GM12878 (cell line): ENCODE data around the gene GLP1R. TPM values are rescaled to one million over a fixed set of nuclear protein-coding genes. Genes with fewer than 3 reads are reported as not detected.

Experiments
- ATAC-seq: fragments of 200-7000 bp; cut with Tn5 transposase; 3 replicates; pipeline ENCODE4 v1.9.1; 2020; ENCODE audit warnings: mild to moderate bottlenecking, moderate library complexity
- BruUV-seq: library from RNA; stranded (reverse); fragments of 400-500 nt; replicated peaks from 2 replicates; lab custom pipeline; 2021; lab: Mats Ljungman, UMichigan
- CTCF ChIA-PET: fragments of 300-600 bp; sonication (Branson Sonifier 250); formaldehyde crosslinking; extraction: SDS; loops from one replicate; lab custom pipeline; 2021; ENCODE audit warnings: inconsistent platforms; lab: Yijun Ruan, JAX
- POLR2A ChIA-PET: fragments of 350-600 bp; formaldehyde crosslinking; extraction: SDS; loops from one replicate; lab custom pipeline; 2021; ENCODE audit warnings: inconsistent platforms; lab: Charles Lee
- RAD21 ChIA-PET: fragments of 300-600 bp; sonication (Branson Sonifier 250); formaldehyde crosslinking; loops from one replicate; lab custom pipeline; 2023; ENCODE audit warnings: antibody characterized with exemption; ENCODE audit not compliant: unreplicated experiment; lab: Charles Lee
- SMC1A ChIA-PET: fragments of 300-600 bp; sonication (Branson Sonifier 250); formaldehyde crosslinking; loops from one replicate; lab custom pipeline; 2023; ENCODE audit not compliant: unreplicated experiment, uncharacterized antibody; lab: Charles Lee
- DNase-seq: peaks from one replicate; pipeline ENCODE4 v3.0.0-alpha.2; 2011; ENCODE audit warnings: low read depth, low spot score
- FAIRE-seq: peaks from 3 replicates; lab custom pipeline; 2011; peaks lifted over from hg19 to GRCh38; lab: Jason Lieb, UNC
- H2AFZ ChIP-seq: 2 replicates; pipeline ENCODE4 v1.6.0; 2011; ENCODE audit warnings: low read depth, low read length, control low read depth; ENCODE audit not compliant: control insufficient read depth
- H3K27ac ChIP-seq: 2 replicates; pipeline ENCODE4 v1.5.1; 2011; ENCODE audit warnings: control low read depth; ENCODE audit not compliant: control insufficient read depth, insufficient read depth
- H3K27me3 ChIP-seq, 2 experiments: replicated peaks in 1 of 2; 2 replicates each; pipeline versions ENCODE4 v1.6.0 to v1.6.1; 2011; ENCODE audit warnings: low read length in 1 of 2; ENCODE audit not compliant: control insufficient read depth in 2 of 2, insufficient read depth in 2 of 2
- H3K36me3 ChIP-seq, 2 experiments: 2 replicates each; pipeline ENCODE4 v1.5.1; 2011; ENCODE audit warnings: low read length in 1 of 2; ENCODE audit not compliant: control insufficient read depth in 2 of 2, insufficient read depth in 2 of 2
- H3K4me1 ChIP-seq: 2 replicates; pipeline ENCODE4 v1.6.1; 2011; ENCODE audit warnings: mild to moderate bottlenecking, low read length, moderate library complexity, mixed read lengths; ENCODE audit not compliant: control insufficient read depth, insufficient read depth
- H3K4me2 ChIP-seq: 2 replicates; pipeline ENCODE4 v1.6.0; 2011; ENCODE audit warnings: control low read depth; ENCODE audit not compliant: control insufficient read depth, insufficient read depth
- H3K4me3 ChIP-seq: fragments of 200-600 bp; sonication (generic); 2 replicates; pipeline ENCODE4 v1.5.1; 2016
- H3K79me2 ChIP-seq: 2 replicates; pipeline ENCODE4 v1.6.0; 2011; ENCODE audit warnings: low read length; ENCODE audit not compliant: control insufficient read depth, insufficient read depth
- H3K9ac ChIP-seq: 2 replicates; pipeline ENCODE4 v1.8.0; 2011; ENCODE audit warnings: low read length, control low read depth, mixed read lengths; ENCODE audit not compliant: control insufficient read depth, insufficient read depth
- H3K9me3 ChIP-seq: replicated peaks from 3 replicates; pipeline ENCODE4 v1.5.1; 2011; ENCODE audit warnings: mild to moderate bottlenecking, low read length; ENCODE audit not compliant: control insufficient read depth, insufficient read depth
- H4K20me1 ChIP-seq: 2 replicates; pipeline ENCODE4 v1.6.0; 2011; ENCODE audit not compliant: control insufficient read depth, insufficient read depth
- ASH2L ChIP-seq: fragments of 300-600, 200-600 bp; sonication (generic); IDR thresholded peaks from 2 replicates; pipeline ENCODE4 v1.6.1; 2017; ENCODE audit warnings: low read depth, mild to moderate bottlenecking, borderline replicate concordance
- BCL3 ChIP-seq: IDR thresholded peaks from 2 replicates; pipeline ENCODE4 v1.6.1; 2011; ENCODE audit warnings: borderline replicate concordance, low read depth, mild to moderate bottlenecking, moderate library complexity, low read length; ENCODE audit not compliant: insufficient read depth, poor library complexity, severe bottlenecking
- CTCF ChIP-seq, 3 experiments: IDR thresholded peaks in 2 of 3; conservative IDR thresholded peaks in 1 of 3; 2 replicates each; pipeline ENCODE4 v1.5.1; 2011; ENCODE audit warnings: low read depth in 3 of 3, low read length in 3 of 3, mild to moderate bottlenecking in 3 of 3, control low read depth in 2 of 3, moderate library complexity in 2 of 3, inconsistent platforms in 1 of 3, mixed read lengths in 1 of 3; ENCODE audit not compliant: control insufficient read depth in 2 of 3, insufficient read depth in 1 of 3; ENCODE audit errors: extremely low read depth in 1 of 3
- KAT2A ChIP-seq: conservative IDR thresholded peaks from 2 replicates; pipeline ENCODE4 v1.6.1; 2011; ENCODE audit warnings: low read depth, low read length; ENCODE audit not compliant: control insufficient read depth
- MTA3 ChIP-seq: IDR thresholded peaks from 2 replicates; pipeline ENCODE4 v1.6.1; 2012; ENCODE audit warnings: low read length, inconsistent platforms, borderline replicate concordance
- RAD21 ChIP-seq: IDR thresholded peaks from 2 replicates; pipeline ENCODE4 v1.6.1; 2011; ENCODE audit warnings: mild to moderate bottlenecking, low read depth, low read length, moderate library complexity; ENCODE audit not compliant: insufficient read depth
- STAT1 ChIP-seq: fragments of 450-650 bp; conservative IDR thresholded peaks from 2 replicates; pipeline ENCODE4 v1.6.1; 2014; ENCODE audit warnings: antibody characterized with exemption, mild to moderate bottlenecking
- SUPT20H ChIP-seq: IDR thresholded peaks from 2 replicates; pipeline ENCODE4 v1.6.1; 2011; ENCODE audit warnings: low read depth, mild to moderate bottlenecking, low read length, moderate library complexity, borderline replicate concordance; ENCODE audit not compliant: control insufficient read depth
- YBX1 ChIP-seq: fragments of 450-650 bp; IDR thresholded peaks from 2 replicates; pipeline ENCODE4 v1.6.1; 2016; ENCODE audit warnings: antibody characterized with exemption
- ZNF24 ChIP-seq: fragments of 450-650 bp; IDR thresholded peaks from 2 replicates; pipeline ENCODE4 v1.6.1; 2017; ENCODE audit warnings: antibody characterized with exemption, mild to moderate bottlenecking
- ZZZ3 ChIP-seq: IDR thresholded peaks from 2 replicates; pipeline ENCODE4 v1.6.1; 2011; ENCODE audit warnings: low read depth; ENCODE audit not compliant: control insufficient read depth, insufficient read length
- WGBS: methylation state at CpG from one replicate; pipeline ENCODE4 v1.1.6; 2016; ENCODE audit warnings: low lambda C conversion rate; ENCODE audit not compliant: insufficient replicate concordance, insufficient coverage; ENCODE audit errors: missing lambda C conversion rate; 5-methylcytosine and 5-hydroxymethylcytosine counted together
- in situ Hi-C: fragments of 300-500 bp; cut with MboI; formaldehyde crosslinking; loops from 9 replicates; pipeline ENCODE4 v1.14.3; 2018; ENCODE audit warnings: mixed read lengths
- intact Hi-C: fragments of 100-400 bp; cut with micrococcal nuclease; formaldehyde crosslinking; loops from one replicate; pipeline ENCODE4 v1.14.2; 2022; ENCODE audit not compliant: unreplicated experiment
- polyA plus RNA-seq, 11 experiments: library from polyadenylated mRNA; depleted of rRNA in 4 of 11; unstranded in 6 of 11; stranded (reverse) in 5 of 11; fragments of >200 nt; fragmentation: Nextera tagmentation in 4 of 11; fragmentation: Illumina TruSeq in 1 of 11; extraction: Ambion mirVana in 4 of 11; extraction: Trizol in 1 of 11; gene quantifications; 1 replicate in 1 of 11; 2 replicates in 10 of 11; pipeline versions ENCODE4 v1.2.1 to v1.2.3, GENCODE V29; 2011 to 2016; ENCODE audit warnings: inconsistent platforms in 2 of 11, missing spikeins in 2 of 11, low read depth in 1 of 11
- total RNA-seq, 4 experiments: library from RNA; depleted of rRNA in 3 of 4; stranded (reverse); fragments of >200 nt in 3 of 4; fragmentation: Illumina TruSeq in 1 of 4; extraction: Trizol in 1 of 4; gene quantifications; 2 replicates each; pipeline versions ENCODE4 v1.2.1 to v1.2.3, GENCODE V29; 2013 to 2021

GLP1R gene
- total and polyA plus RNA-seq, 10 of the 15 experiments (the other 5 are each of a cell fraction or from before 2014, with no cell fraction given): 0.01 TPM; not detected in 9

GRCh38 chr6:39060467-39061160 lies 12.0 kb downstream of the GLP1R start (continued):
- TF ChIP-seq KAT2A: no peak
- TF ChIP-seq SUPT20H: no peak
- no peak for TF ChIP-seq CTCF (IDR thresholded peaks at IDR 0.05 in 2 of 3, conservative IDR thresholded peaks at IDR 0.05 in 1 of 3; ENCODE audit: control insufficient read depth in 2 of 3, extremely low read depth in 1 of 3, insufficient read depth in 1 of 3, low read depth in 3 of 3, low read length in 3 of 3)
- no peak for TF ChIP-seq ASH2L
- TF ChIP-seq YBX1: no peak
- TF ChIP-seq ZNF24: no peak
- TF ChIP-seq ZZZ3: no peak
- TF ChIP-seq STAT1: no peak

- Histone ChIP-seq H3K27ac (no peak overlapping the region), H3K4me3 (no peak overlapping the region), H3K9me3 (no peaks in the 10 kb centered on the region), H3K4me1 (no peaks in the 10 kb centered on the region), H3K9ac (no peak overlapping the region), H2AFZ (no peak overlapping the region), H3K4me2 (no peak overlapping the region), H4K20me1 (no peaks in the 10 kb centered on the region), H3K36me3 (no peaks in the 10 kb centered on the region), H3K27me3 (peaks cover 0 to 6% of the 10 kb centered on the region in 2 experiments; a peak in 3 of 4 replicates), H3K79me2 (no peaks in the 10 kb centered on the region)
- ChIA-PET RAD21 (no interaction called here), POLR2A (no interaction called here), SMC1A (interaction anchor here (0.8 kb wide), 1 partner anchor 24 kb away, joined by 3 read pairs; no protein-coding TSS in a partner anchor), CTCF (interaction anchor here (0.8 kb wide), 1 partner anchor 32 kb away, joined by 3 read pairs; no protein-coding TSS in a partner anchor)
- DNase-seq: no peak
- TF ChIP-seq MTA3 (no peak), RAD21 (no peak), BCL3 (no peak)
- WGBS: 3% methylated on average over 6 of the region's 6 CpGs
- ATAC-seq: no peak
- BruUV-seq: no TSS peak
- no peak for FAIRE-seq
- intact Hi-C loops: no loop called here
- in situ Hi-C loops: no loop called here
Measured at GRCh38 chr6:39061182-39061581, 12.6 kb downstream of the GLP1R start.
